Kidney tubule cell (primary cell): Measurements from ENCODE around the gene OR6F1.
"Not testable (repeated sequence)": the region's sequence is repeated elsewhere in the genome, so short reads cannot be mapped to it uniquely, and the experiment has no call there.

Experiments used
- DNase-seq: peaks from one replicate; pipeline ENCODE4 v3.0.0-alpha.2; 2018; ENCODE audit warnings: low spot score

The OR6F1 gene

GRCh38 chr1:247716546-247716945 lies at the start of gene OR6F1:
Gene OR6F1, minus strand, starts transcription at chr1:247716646. Its CDS starts 3,891 bp downstream, at chr1:247712755.
- DNase-seq = no peak

GRCh38 chr1:247760456-247760855 lies 44.0 kb upstream of the OR6F1 start, which contains the start of gene OR1C1:
Gene OR1C1, minus strand, starts transcription at chr1:247760556. Its CDS starts 2,150 bp downstream, at chr1:247758406.
- DNase-seq = no peak

- not testable (repeated sequence) for DNase-seq
Observed at GRCh38 chr1:247754311-247754710, 37.9 kb upstream of the OR6F1 start.

- no peak for DNase-seq
Observed at GRCh38 chr1:247749870-247750269, 33.4 kb upstream of the OR6F1 start.

- no peak for DNase-seq
Observed at GRCh38 chr1:247748041-247748440, 31.6 kb upstream of the OR6F1 start, which contains the start of gene OR14A2. Gene OR14A2, minus strand, starts transcription at chr1:247748141.

- no peak for DNase-seq
Observed at GRCh38 chr1:247747616-247748015, 31.2 kb upstream of the OR6F1 start.

GRCh38 chr1:247746391-247746935 lies 30.0 kb upstream of the OR6F1 start:
- DNase-seq = no peak

GRCh38 chr1:247742215-247742760 lies 25.8 kb upstream of the OR6F1 start:
- DNase-seq = peak; percentile 36

- DNase-seq = no peak
Observed at GRCh38 chr1:247741756-247742155, 25.3 kb upstream of the OR6F1 start.

- no peak for DNase-seq
Observed at GRCh38 chr1:247740721-247741120, 24.3 kb upstream of the OR6F1 start.

- DNase-seq = no peak
Observed at GRCh38 chr1:247738315-247738714, 21.9 kb upstream of the OR6F1 start, which contains the start of gene OR14K1. Gene OR14K1, plus strand, starts transcription at chr1:247738615. Its CDS starts 0 bp downstream, at chr1:247738615.

GRCh38 chr1:247721222-247721621 lies 4.8 kb upstream of the OR6F1 start:
- DNase-seq = no peak

GRCh38 chr1:247713753-247714152 lies 2.7 kb downstream of the OR6F1 start:
- no peak for DNase-seq

- not testable (repeated sequence) for DNase-seq
Observed at GRCh38 chr1:247710681-247711080, 5.8 kb downstream of the OR6F1 start.

GRCh38 chr1:247701338-247701737 lies 15.1 kb downstream of the OR6F1 start:
- no peak for DNase-seq

- DNase-seq = peak; percentile 27
Observed at GRCh38 chr1:247681288-247681897, 35.1 kb downstream of the OR6F1 start.

GRCh38 chr1:247680171-247680570 lies 36.3 kb downstream of the OR6F1 start:
- DNase-seq = no peak

GRCh38 chr1:247679639-247680038 lies 36.8 kb downstream of the OR6F1 start, which contains the start of gene OR13G1:
Gene OR13G1, minus strand, starts transcription at chr1:247679739. Its CDS starts 6,698 bp downstream, at chr1:247673041.
- DNase-seq = no peak

- DNase-seq = no peak
Observed at GRCh38 chr1:247669225-247669624, 47.2 kb downstream of the OR6F1 start.
